K562 (cell line): ENCODE results near the gene TBXA2R. TPM values are rescaled to one million over a fixed set of nuclear protein-coding genes. Genes with fewer than 3 reads are reported as not detected.
A peak's percentile ranks its signal among the peaks of the same experiment; 100 is the strongest.

Experiments
- CHD7 ChIP-seq: fragments of 200-600 bp; sonication (generic); IDR thresholded peaks from one replicate; pipeline ENCODE4 v1.6.1; 2012; ENCODE audit warnings: mild to moderate bottlenecking, low read depth, low read length, inconsistent platforms
- GATA2 ChIP-seq: sonication (generic); formaldehyde crosslinking; IDR thresholded peaks from 2 replicates; pipeline ENCODE4 v1.4.0; 2020; ENCODE audit warnings: mild to moderate bottlenecking, missing genetic modification reagents
- MAZ ChIP-seq, 2 experiments: fragments of 450-650 bp in 1 of 2; sonication (generic) in 1 of 2; formaldehyde crosslinking; IDR thresholded peaks in 1 of 2; conservative IDR thresholded peaks in 1 of 2; 2 replicates each; pipeline versions ENCODE4 v1.4.0 to v1.5.0; 2020; ENCODE audit warnings: mild to moderate bottlenecking in 1 of 2, missing genetic modification reagents in 1 of 2
- MTA3 ChIP-seq: fragments of 450-650 bp; formaldehyde crosslinking; IDR thresholded peaks from 2 replicates; pipeline ENCODE4 v1.6.1; 2017; ENCODE audit warnings: mild to moderate bottlenecking, borderline replicate concordance
- SAP30 ChIP-seq: fragments of 200-600 bp; sonication (generic); IDR thresholded peaks from 2 replicates; pipeline ENCODE4 v1.6.1; 2012; ENCODE audit warnings: borderline replicate concordance, low read depth, mild to moderate bottlenecking, moderate library complexity, low read length, control low read depth, inconsistent platforms; ENCODE audit not compliant: insufficient read depth, poor library complexity, severe bottlenecking
- ZNF318 ChIP-seq, 2 experiments: fragments of 450-650 bp; IDR thresholded peaks; 2 replicates each; pipeline ENCODE4 v1.6.1; 2016; ENCODE audit warnings: mild to moderate bottlenecking in 2 of 2, borderline replicate concordance in 1 of 2, low read depth in 1 of 2, moderate library complexity in 1 of 2
- polyA plus RNA-seq, 8 experiments: library from polyadenylated mRNA; depleted of rRNA in 4 of 8; stranded (reverse) in 5 of 8; unstranded in 3 of 8; fragments of >200 nt; fragmentation: Nextera tagmentation in 2 of 8; fragmentation: Illumina TruSeq in 1 of 8; extraction: Ambion mirVana in 2 of 8; extraction: Trizol in 1 of 8; gene quantifications; 2 replicates each; pipeline versions ENCODE4 v1.2.1 to v1.2.3, GENCODE V29; 2011 to 2014; ENCODE audit warnings: inconsistent platforms in 1 of 8, missing spikeins in 1 of 8
- total RNA-seq, 7 experiments: library from RNA; depleted of rRNA in 6 of 7; stranded (reverse); fragments of >200 nt in 6 of 7; fragmentation: Illumina TruSeq in 2 of 7; extraction: Trizol in 2 of 7; gene quantifications; 2 replicates each; pipeline versions ENCODE4 v1.2.1 to v1.2.3, GENCODE V29; 2011 to 2021; ENCODE audit warnings: low replicate concordance in 1 of 7

TBXA2R gene
- total and polyA plus RNA-seq, 9 of the 15 experiments (the other 6 are each of a cell fraction or from before 2014, with no cell fraction given) = 1.5 to 24.0 (median 2.8) TPM

DNA sequence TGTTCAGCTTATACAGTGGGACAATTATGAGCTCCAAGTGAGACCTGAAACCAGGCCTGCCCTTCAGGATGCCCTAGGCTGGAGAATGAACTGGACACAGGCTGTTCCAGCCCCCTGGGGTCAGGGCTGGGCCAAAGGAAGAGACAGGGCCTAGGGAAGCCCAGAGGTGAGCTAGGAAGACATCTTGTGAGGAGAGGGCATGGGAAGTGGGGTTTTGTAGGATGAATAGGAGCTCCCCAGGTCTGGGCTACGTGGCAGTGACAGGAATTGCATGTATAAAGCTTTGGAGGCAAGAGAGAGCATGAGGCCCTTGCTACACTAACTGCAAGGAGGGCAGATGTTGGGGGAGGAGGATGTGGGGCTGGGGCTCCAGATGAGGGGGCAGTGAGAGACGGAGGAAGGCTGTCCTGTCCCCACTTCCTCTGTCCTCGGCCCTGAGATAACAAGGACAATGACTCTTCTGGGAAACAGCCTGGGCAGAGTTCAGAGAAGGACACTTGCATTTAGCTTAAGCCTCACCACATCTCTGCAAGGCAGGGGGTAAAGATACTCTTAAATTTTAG, 1.5 kb upstream of the TBXA2R start (continued):
- TF ChIP-seq CHD7 (no peak), ZNF318 (IDR thresholded peaks at IDR 0.05; ENCODE audit: borderline replicate concordance in 1 of 2, low read depth in 1 of 2) (no peak), MAZ (CRISPR knock-in tag; conservative IDR thresholded peaks at IDR 0.05 in 1 of 2, IDR thresholded peaks at IDR 0.05 in 1 of 2) (peak; percentile 53 to 57; a peak in 2 of 4 replicates), GATA2 (CRISPR knock-in tag) (no peak), SAP30 (no peak), MTA3 (no peak)
